Loucy (cell line): ENCODE measurements around the gene CNTNAP2.

Experiments
- H2AFZ ChIP-seq: fragments of 200-600 bp; sonication (generic); 2 replicates; pipeline ENCODE4 v1.6.0; 2016; ENCODE audit warnings: antibody characterized with exemption, mild to moderate bottlenecking, low read length, moderate library complexity
- H3F3A ChIP-seq: fragments of 200-600 bp; 2 replicates; pipeline ENCODE4 v1.6.0; 2016; ENCODE audit warnings: antibody characterized with exemption, low read depth, mild to moderate bottlenecking
- H3K27me3 ChIP-seq: fragments of 200-600 bp; sonication (generic); 2 replicates; pipeline ENCODE4 v1.6.1; 2014; ENCODE audit warnings: low read length, mild to moderate bottlenecking; ENCODE audit not compliant: insufficient read depth, poor library complexity, severe bottlenecking
- H3K36me3 ChIP-seq: fragments of 200-600 bp; sonication (generic); 2 replicates; pipeline ENCODE4 v1.6.1; 2016; ENCODE audit warnings: low read length; ENCODE audit not compliant: insufficient read depth
- H3K4me1 ChIP-seq: fragments of 200-600 bp; sonication (generic); 2 replicates; pipeline ENCODE4 v1.5.1; 2014; ENCODE audit warnings: low read length, mild to moderate bottlenecking; ENCODE audit not compliant: insufficient read depth, poor library complexity, severe bottlenecking
- H3K4me2 ChIP-seq: fragments of 200-600 bp; sonication (generic); 2 replicates; pipeline ENCODE4 v1.6.0; 2014; ENCODE audit warnings: antibody characterized with exemption, low read length, low read depth, mild to moderate bottlenecking; ENCODE audit not compliant: poor library complexity, severe bottlenecking
- H3K4me3 ChIP-seq: fragments of 200-600 bp; sonication (generic); 2 replicates; pipeline ENCODE4 v1.5.1; 2014; ENCODE audit warnings: low read length, mild to moderate bottlenecking, mixed read lengths; ENCODE audit not compliant: poor library complexity, severe bottlenecking
- H3K79me2 ChIP-seq: fragments of 200-600 bp; sonication (generic); 2 replicates; pipeline ENCODE4 v1.6.1; 2014; ENCODE audit warnings: low read length; ENCODE audit not compliant: insufficient read depth
- H3K9ac ChIP-seq: fragments of 200-600 bp; sonication (generic); 2 replicates; pipeline ENCODE4 v1.6.0; 2014; ENCODE audit warnings: mild to moderate bottlenecking, low read depth, low read length, moderate library complexity; ENCODE audit not compliant: poor library complexity, severe bottlenecking
- H3K9me2 ChIP-seq: fragments of 200-600 bp; sonication (generic); replicated peaks from 2 replicates; pipeline ENCODE4 v1.6.1; 2016; ENCODE audit warnings: low read depth, low read length, mixed read lengths
- H3K9me3 ChIP-seq: fragments of 200-600 bp; sonication (generic); 2 replicates; pipeline ENCODE4 v1.6.1; 2014; ENCODE audit warnings: mild to moderate bottlenecking, antibody characterized with exemption, low read length, low read depth; ENCODE audit not compliant: insufficient read depth
- H4K20me1 ChIP-seq: fragments of 200-600 bp; sonication (generic); 2 replicates; pipeline ENCODE4 v1.6.0; 2014; ENCODE audit warnings: antibody characterized with exemption, low read length, mild to moderate bottlenecking; ENCODE audit not compliant: insufficient read depth, poor library complexity, severe bottlenecking
- CTCF ChIP-seq: fragments of 200-600 bp; sonication (generic); conservative IDR thresholded peaks from 2 replicates; pipeline ENCODE4 v1.5.1; 2014; ENCODE audit warnings: mild to moderate bottlenecking, antibody characterized with exemption, low read length
- EZH2phosphoT487 ChIP-seq: fragments of 200-600 bp; IDR thresholded peaks from 2 replicates; pipeline ENCODE4 v1.6.1; 2018; ENCODE audit warnings: antibody characterized with exemption, mild to moderate bottlenecking, moderate library complexity, borderline replicate concordance

CNTNAP2 gene

DNA sequence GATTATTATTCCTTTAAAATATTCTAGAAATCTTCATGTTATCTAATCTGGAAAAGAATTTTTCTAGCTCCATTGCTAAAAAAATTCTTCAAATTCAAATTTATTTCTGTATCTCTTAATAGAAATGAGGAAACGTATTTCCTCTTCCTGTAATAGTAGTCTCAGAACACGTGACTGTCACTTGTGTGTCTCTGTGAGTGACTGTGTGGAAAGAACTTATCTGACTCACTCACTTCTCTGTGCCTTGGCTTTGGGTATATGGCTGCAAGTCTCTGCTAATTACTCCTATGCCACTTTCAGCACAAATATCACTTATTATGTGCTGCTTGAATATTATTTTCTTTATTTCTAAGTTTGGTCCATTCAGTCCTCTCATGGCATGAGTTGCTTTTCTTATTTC is 132.7 kb downstream of the CNTNAP2 start:
- TF ChIP-seq CTCF (no peak), EZH2phosphoT487 (no peak)
- Histone ChIP-seq H3K4me3 (no peak overlapping the region), H3F3A (no peaks in the 10 kb centered on the region), H4K20me1 (no peaks in the 10 kb centered on the region), H3K4me2 (no peak overlapping the region), H3K27me3 (no peaks in the 10 kb centered on the region), H3K9me3 (no peaks in the 10 kb centered on the region), H3K9ac (no peak overlapping the region), H3K79me2 (no peaks in the 10 kb centered on the region), H3K9me2 (no peaks in the 10 kb centered on the region), H3K4me1 (no peaks in the 10 kb centered on the region), H3K36me3 (no peaks in the 10 kb centered on the region), H2AFZ (no peak overlapping the region)

DNA sequence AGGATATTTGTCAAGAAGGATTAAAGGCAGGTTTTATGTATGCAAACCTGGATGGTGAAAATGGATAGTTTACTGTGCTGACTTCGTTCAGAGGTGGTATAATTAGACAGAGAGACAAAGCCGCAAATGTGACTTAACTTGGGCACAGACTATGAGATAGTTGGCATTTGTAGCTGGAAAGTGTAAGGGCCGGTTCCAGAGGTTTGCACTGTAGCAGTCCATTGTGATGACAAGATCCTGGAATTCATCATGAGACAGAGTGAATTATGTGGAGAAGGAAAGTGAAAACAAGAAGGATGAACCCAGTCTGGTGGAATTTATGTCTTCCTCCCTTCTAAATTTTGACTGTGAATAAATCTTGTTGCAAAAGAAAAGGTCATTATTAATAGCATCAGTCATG is 139.0 kb downstream of the CNTNAP2 start:
- no peaks in the 10 kb centered on the region for H3K9me2 ChIP-seq
- H4K20me1 ChIP-seq, result no peaks in the 10 kb centered on the region
- no peaks in the 10 kb centered on the region for H3K27me3 ChIP-seq
- no peak overlapping the region for H3K4me3 ChIP-seq
- H3F3A ChIP-seq, result no peaks in the 10 kb centered on the region
- no peak overlapping the region for H3K9ac ChIP-seq
- H3K36me3 ChIP-seq, result no peaks in the 10 kb centered on the region
- H3K9me3 ChIP-seq, result no peaks in the 10 kb centered on the region
- H3K4me2 ChIP-seq, result no peak overlapping the region
- H3K79me2 ChIP-seq, result no peaks in the 10 kb centered on the region
- TF ChIP-seq CTCF, result no peak
- no peak for TF ChIP-seq EZH2phosphoT487
- H3K4me1 ChIP-seq, result no peaks in the 10 kb centered on the region
- H2AFZ ChIP-seq, result no peak overlapping the region

GRCh38 chr7:146262527-146262926 is 145.9 kb downstream of the CNTNAP2 start:
- H3K4me2 ChIP-seq, result no peak overlapping the region
- no peak overlapping the region for H3K9ac ChIP-seq
- no peaks in the 10 kb centered on the region for H3K9me2 ChIP-seq
- H3K4me3 ChIP-seq, result no peak overlapping the region
- no peaks in the 10 kb centered on the region for H3K27me3 ChIP-seq
- H2AFZ ChIP-seq, result no peak overlapping the region
- TF ChIP-seq EZH2phosphoT487 (no peak), CTCF (no peak)
- H3F3A ChIP-seq, result no peaks in the 10 kb centered on the region
- H3K36me3 ChIP-seq, result no peaks in the 10 kb centered on the region
- H3K4me1 ChIP-seq, result no peaks in the 10 kb centered on the region
- H3K79me2 ChIP-seq, result no peaks in the 10 kb centered on the region
- H4K20me1 ChIP-seq, result no peaks in the 10 kb centered on the region
- no peaks in the 10 kb centered on the region for H3K9me3 ChIP-seq
